HL-60 (cell line): ENCODE data around the gene XYLT1.
"Not testable (repeated sequence)": the region's sequence is repeated elsewhere in the genome, so short reads cannot be mapped to it uniquely, and the experiment has no call there.

Source experiments
- DNase-seq, 2 experiments: peaks; one replicate each; pipeline ENCODE4 v3.0.0-alpha.2; 2010 to 2020; ENCODE audit warnings: low read depth in 1 of 2, low spot score in 1 of 2
- H3K27ac ChIP-seq: fragments of 250-450 bp; sonication (Bioruptor Pico); replicated peaks from 2 replicates; pipeline ENCODE4 v1.5.1; 2020; ENCODE audit warnings: mild to moderate bottlenecking, moderate library complexity
- H3K27me3 ChIP-seq: fragments of 250-450 bp; sonication (Bioruptor Pico); 2 replicates; pipeline ENCODE4 v1.5.1; 2021; ENCODE audit warnings: mild to moderate bottlenecking, moderate library complexity; ENCODE audit not compliant: insufficient read depth, poor library complexity, severe bottlenecking
- H3K4me3 ChIP-seq: replicated peaks from 2 replicates; pipeline ENCODE4 v1.5.1; 2011; ENCODE audit warnings: mild to moderate bottlenecking, control low read depth, low read length; ENCODE audit not compliant: insufficient read depth
- CTCF ChIP-seq: IDR thresholded peaks from one replicate; pipeline ENCODE4 v1.5.1; 2011; ENCODE audit warnings: low read length, control low read depth, inconsistent platforms; ENCODE audit not compliant: insufficient read depth
- GABPA ChIP-seq: IDR thresholded peaks from 2 replicates; pipeline ENCODE4 v1.6.1; 2012; ENCODE audit warnings: low read depth
- POLR2AphosphoS5 ChIP-seq: IDR thresholded peaks from 2 replicates; pipeline ENCODE4 v1.6.1; 2012; ENCODE audit warnings: low read depth
- SPI1 ChIP-seq: IDR thresholded peaks from 2 replicates; pipeline ENCODE4 v1.6.1; 2012; ENCODE audit warnings: low read depth, mild to moderate bottlenecking, borderline replicate concordance
- TF ChIP-seq, protein P1 (sequence below): IDR thresholded peaks from 2 replicates; pipeline ENCODE4 v1.6.1; 2012; ENCODE audit warnings: low read depth; ENCODE audit not compliant: insufficient replicate concordance

XYLT1 gene

DNA sequence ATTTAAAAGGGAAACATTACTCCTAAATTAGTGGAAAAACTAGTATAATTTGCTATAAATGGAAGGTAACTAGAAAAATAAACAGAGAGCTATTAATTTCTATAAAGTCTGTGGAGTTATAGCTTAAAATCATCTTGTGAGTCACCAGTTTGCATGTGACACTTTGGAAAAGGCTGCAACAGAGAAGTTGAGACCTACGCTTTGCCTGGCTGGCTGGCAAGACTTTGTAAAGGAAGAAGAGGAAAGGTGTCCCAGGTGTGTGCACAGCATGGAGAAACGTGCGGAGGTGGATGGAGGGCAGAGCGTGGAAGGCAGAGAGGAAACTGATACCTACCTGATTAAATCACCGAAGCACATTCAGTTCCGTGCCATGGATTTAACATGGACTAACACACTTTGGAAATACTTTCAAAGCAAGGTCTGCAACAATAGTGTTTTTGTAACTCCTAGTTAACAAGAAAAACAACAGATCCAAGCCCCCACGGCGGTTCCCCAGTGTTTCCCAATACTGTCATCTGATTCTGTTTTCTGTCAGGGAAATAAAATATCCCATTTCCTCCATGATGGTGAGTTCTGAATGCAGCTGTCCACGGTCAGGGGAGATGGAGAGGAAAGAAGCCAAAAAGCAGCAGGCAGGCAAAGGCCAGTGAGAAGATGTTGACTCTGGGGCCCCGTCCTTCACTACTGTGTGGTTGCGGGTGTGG lies 134.8 kb downstream of the XYLT1 start:
- TF ChIP-seq SPI1 (no peak), POLR2AphosphoS5 (no peak), CTCF (no peak), GABPA (no peak)
- TF ChIP-seq, protein P1, sequence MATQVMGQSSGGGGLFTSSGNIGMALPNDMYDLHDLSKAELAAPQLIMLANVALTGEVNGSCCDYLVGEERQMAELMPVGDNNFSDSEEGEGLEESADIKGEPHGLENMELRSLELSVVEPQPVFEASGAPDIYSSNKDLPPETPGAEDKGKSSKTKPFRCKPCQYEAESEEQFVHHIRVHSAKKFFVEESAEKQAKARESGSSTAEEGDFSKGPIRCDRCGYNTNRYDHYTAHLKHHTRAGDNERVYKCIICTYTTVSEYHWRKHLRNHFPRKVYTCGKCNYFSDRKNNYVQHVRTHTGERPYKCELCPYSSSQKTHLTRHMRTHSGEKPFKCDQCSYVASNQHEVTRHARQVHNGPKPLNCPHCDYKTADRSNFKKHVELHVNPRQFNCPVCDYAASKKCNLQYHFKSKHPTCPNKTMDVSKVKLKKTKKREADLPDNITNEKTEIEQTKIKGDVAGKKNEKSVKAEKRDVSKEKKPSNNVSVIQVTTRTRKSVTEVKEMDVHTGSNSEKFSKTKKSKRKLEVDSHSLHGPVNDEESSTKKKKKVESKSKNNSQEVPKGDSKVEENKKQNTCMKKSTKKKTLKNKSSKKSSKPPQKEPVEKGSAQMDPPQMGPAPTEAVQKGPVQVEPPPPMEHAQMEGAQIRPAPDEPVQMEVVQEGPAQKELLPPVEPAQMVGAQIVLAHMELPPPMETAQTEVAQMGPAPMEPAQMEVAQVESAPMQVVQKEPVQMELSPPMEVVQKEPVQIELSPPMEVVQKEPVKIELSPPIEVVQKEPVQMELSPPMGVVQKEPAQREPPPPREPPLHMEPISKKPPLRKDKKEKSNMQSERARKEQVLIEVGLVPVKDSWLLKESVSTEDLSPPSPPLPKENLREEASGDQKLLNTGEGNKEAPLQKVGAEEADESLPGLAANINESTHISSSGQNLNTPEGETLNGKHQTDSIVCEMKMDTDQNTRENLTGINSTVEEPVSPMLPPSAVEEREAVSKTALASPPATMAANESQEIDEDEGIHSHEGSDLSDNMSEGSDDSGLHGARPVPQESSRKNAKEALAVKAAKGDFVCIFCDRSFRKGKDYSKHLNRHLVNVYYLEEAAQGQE = no peak
- H3K27ac ChIP-seq = no peak overlapping the region
- H3K4me3 ChIP-seq = no peak overlapping the region
- no peaks in the 10 kb centered on the region for H3K27me3 ChIP-seq
- no peak for DNase-seq

GRCh38 chr16:17335406-17335805 lies 135.4 kb downstream of the XYLT1 start:
- not testable (repeated sequence) for H3K27ac ChIP-seq, H3K4me3 ChIP-seq

DNA sequence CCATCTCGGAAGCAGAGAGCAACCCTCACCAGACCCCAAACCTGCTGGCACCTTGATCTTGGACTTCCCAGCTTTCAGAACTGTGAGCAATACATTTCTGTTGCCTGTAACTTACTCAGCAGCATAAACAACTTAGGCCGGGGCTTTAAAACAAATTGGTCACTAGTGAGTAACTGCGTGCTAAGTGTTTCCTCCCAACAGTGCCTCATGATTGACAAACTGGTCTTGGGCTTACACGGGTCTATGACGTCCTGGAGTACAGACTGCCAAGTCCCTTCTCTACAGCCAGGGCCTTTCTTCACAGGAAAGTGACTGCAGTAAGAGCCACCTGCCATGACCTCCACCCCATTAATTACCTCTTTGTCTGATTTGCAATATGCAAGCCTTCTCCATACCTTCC lies 136.7 kb downstream of the XYLT1 start:
- TF ChIP-seq GABPA = no peak
- Histone ChIP-seq H3K27ac (no peak overlapping the region), H3K27me3 (no peaks in the 10 kb centered on the region), H3K4me3 (no peak overlapping the region)
- DNase-seq = no peak

More at GRCh38 chr16:17335406-17335805, 135.4 kb downstream of the XYLT1 start:
- not testable (repeated sequence) for H3K27me3 ChIP-seq, DNase-seq

DNA sequence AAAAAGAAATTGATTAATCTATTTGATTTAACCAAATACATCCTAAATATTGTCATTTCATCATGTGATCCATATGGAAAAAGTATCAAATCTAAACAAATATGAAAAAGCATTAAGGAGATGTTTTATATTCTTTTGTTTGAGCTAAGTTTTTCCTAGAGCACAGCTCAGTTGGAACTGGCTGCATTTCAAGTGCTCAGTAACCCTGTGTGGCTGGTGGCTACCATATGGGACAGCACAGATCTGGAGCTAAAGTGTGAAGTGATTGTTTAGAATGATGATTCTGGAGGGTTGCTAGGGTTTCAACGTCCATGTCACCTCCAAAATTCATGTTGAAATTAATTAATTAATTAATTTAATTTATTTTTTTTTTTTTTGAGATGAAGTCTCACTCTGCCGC lies 137.5 kb downstream of the XYLT1 start:
- DNase-seq = no peak
- Histone ChIP-seq H3K4me3 (no peak overlapping the region), H3K27ac (no peak overlapping the region), H3K27me3 (no peaks in the 10 kb centered on the region)
- no peak for TF ChIP-seq SPI1
- no peak for TF ChIP-seq CTCF
- TF ChIP-seq POLR2AphosphoS5 = no peak
- TF ChIP-seq GABPA = no peak
- TF ChIP-seq, protein P1 = no peak

GRCh38 chr16:17331991-17332390 lies 138.8 kb downstream of the XYLT1 start:
- H3K4me3 ChIP-seq = no peak overlapping the region
- no peak for TF ChIP-seq SPI1
- no peak for TF ChIP-seq GABPA
- no peak for TF ChIP-seq CTCF
- TF ChIP-seq POLR2AphosphoS5 = no peak
- TF ChIP-seq, protein P1 = no peak
- H3K27me3 ChIP-seq = no peaks in the 10 kb centered on the region
- no peak overlapping the region for H3K27ac ChIP-seq
- DNase-seq = no peak
